GM19452 (cell line): ENCODE measurements around the gene ITGB1.
A peak's percentile ranks its signal among the peaks of the same experiment; 100 is the strongest.
"Not testable (repeated sequence)": the region's sequence is repeated elsewhere in the genome, so short reads cannot be mapped to it uniquely, and the experiment has no call there.

Experiments
- ATAC-seq: cut with Tn5 transposase; IDR thresholded peaks from one replicate; pipeline ENCODE4 v1.9.1; 2021; ENCODE audit not compliant: unreplicated experiment

ITGB1 gene

DNA sequence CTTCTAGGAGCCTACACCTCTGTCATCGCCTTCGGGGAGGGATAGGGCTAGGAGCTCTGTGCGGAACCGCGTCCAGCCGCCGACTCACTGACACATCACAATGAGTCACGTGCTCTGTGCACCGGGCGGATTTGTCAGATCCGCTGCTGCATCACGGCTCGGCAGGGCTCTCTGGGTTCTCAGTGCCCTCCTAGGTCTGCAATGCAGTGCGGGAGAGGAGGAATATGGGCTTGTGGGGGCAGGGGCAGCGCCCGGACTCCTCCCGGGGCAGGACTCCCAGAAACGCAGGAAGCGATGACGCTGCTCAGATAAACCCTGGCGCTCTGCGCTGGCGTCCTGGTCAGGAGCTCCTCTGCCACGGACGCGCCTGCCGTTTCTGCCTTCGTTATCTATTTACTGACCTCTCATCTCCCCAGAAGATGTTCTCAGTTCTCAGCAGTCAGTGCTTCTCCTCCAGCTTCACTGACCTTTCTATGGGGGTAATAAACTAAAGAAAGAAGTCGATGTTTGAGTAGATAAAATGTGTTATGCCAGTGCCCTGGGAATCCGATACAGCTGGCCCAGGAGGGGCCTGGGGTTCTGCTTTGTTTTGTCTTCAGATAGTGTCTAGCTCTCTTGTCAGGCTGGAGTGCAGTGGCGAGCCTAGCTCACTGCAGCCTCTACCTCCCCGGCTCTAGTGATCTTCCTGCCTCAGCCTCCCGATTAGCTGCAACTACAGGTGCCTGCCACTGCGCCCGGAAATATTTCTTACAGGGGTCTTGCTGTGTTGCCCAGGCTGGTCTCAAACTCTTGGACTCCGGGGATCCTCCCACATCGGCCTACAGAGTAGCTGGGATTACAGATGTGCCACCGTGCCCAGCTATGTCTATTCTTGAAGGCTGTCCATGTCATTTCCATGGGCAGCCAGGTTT is 22.8 kb upstream of the ITGB1 start:
- peak; percentile 98 for ATAC-seq

DNA sequence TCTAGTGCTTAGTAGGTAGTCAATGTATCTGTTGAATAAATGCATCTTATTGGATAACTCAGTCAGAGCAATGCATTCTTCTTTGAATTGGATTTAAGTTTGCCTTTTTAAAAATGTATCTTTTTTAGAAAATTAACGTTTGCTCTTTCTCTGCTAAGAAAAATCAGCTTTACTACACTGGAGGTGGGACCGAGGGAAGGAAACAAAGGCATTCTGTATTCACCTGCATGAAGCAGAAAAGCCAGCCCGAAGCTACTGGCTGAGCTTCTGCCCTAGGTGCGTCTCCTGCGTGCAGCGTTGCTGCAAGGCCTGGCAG is 22.2 kb upstream of the ITGB1 start:
- ATAC-seq: no peak

DNA sequence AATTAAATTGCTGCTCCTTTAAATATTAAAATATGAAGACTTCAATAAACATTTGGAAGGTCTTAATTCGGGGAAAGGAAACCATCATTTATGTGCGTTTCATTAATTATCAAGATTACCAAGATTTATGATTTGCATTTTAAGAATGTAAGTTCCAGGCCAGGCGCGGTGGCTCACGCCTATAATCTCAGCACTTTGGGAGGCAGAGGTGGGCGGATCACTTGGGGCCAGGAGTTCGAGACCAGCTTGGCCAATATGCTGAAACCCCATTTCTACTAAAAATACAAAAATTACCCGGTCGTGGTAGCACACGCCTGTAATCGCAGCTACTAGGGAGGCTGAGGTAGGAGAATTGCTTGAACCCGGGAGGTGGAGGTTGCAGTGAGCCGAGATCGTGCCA is 21.7 kb upstream of the ITGB1 start:
- ATAC-seq: not testable (repeated sequence)

DNA sequence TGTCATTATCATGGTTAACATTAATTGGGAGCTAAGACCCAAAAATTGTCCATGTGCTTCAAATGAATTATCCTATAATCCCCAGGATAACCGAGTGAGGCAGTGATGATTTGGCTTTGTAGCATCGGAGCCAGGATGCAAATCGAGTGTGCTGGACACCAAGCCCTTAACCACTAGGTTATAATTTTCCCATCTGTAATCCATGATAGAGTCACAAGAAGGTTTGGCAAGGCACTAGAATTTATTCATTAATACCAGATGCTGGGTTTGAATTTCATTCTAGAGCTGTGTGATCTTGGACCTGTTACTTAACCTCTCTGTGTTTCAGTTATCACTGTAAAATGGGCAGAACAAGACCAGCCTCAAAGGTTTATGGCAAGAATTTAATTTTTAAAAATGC is 21.0 kb upstream of the ITGB1 start:
- ATAC-seq: no peak

DNA sequence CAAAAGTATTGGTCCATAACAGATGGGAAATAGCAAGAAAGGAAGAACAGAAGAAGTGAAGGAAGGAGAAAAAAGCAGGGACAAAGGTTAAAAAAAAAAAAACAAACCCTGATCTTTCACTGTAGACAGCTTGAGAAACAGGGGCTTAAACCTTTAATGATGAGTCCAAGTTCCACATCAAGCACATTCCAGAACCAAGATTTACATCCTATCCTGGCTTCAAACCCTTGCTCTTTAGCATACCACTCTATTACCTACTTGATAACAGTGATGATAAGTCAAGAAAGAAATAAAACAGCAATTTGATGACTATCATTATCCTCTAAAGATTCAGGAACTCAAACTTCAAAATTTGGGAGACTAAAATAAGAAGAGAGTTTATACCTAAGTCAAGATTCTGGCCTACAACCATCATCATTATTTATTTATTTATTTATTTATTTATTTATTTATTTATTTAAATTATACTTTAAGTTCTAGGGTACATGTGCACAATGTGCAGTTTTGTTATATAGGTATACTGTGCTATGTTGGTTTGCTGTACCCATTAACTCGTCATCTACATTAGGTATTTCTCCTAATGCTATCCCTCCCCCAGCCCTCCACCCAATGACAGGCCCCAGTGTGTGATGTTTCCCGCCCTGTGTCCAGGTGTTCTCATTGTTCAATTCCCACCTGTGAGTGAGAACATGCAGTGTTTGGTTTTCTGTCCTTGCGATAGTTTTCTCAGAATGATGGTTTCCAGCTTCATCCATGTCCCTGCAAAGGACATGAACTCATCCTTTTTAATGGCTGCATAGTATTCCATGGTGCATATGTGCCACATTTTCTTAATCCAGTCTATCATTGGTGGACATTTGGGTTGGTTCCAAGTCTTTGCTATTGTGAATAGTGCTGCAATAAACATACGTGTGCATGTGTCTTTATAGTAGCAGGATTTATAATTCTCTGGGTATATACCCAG is 20.1 kb upstream of the ITGB1 start:
- ATAC-seq: not testable (repeated sequence)

DNA sequence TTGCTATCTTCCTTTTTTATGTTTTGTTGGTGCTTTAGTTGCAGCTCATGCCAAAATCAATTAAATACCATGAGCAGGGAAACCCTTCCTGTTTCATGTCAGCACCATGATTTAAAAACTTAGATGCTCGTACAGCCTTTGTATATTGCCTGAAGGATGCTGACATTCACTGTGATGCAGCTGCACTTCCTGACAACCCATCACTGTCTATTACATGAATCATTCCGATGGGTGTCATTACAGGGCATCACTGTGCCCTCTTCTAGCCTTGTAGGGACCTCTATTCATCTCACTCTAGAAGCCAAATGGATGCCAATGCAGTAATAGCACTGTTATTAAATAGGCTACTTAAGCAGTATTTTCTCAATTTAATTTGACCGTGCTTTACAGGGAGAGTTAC is 18.3 kb upstream of the ITGB1 start:
- no peak for ATAC-seq

DNA sequence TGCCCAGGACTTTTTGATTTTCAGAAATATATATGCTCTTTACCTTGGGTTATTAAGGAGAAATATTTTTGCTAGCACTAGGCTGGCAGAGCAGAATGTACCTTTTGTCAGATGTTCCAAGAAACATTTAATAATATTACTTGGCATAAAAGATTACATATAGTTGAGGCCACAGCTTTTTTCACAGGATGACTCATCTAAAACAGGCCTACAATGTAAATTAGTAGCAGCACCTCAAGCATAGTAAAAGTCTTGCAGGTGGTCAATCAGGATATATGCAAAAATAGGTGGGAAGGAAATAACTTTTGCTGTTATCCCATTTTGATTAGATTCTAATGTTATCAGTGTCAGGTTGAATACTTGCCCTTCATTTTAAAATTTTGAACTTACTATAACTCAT is 14.9 kb upstream of the ITGB1 start:
- ATAC-seq: no peak

DNA sequence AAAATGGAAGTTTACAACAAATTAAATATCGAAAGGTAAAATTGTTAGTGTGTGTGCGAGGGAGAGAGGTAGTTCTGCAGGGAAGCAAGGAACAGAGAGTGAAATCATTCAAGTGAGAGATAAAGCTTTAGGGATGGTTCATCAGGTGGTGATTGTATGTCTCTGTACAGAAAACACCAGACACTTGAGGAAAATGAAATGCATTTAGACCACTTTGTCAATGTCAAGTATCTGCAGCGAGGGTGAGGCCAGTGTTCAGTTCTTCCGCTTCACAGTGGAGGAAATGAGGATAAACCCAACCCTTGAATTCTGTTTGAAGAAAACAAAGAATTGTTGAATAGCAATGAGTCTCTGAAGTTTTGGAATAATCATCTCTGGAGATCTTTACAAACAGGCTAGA is 14.4 kb upstream of the ITGB1 start:
- ATAC-seq: no peak

DNA sequence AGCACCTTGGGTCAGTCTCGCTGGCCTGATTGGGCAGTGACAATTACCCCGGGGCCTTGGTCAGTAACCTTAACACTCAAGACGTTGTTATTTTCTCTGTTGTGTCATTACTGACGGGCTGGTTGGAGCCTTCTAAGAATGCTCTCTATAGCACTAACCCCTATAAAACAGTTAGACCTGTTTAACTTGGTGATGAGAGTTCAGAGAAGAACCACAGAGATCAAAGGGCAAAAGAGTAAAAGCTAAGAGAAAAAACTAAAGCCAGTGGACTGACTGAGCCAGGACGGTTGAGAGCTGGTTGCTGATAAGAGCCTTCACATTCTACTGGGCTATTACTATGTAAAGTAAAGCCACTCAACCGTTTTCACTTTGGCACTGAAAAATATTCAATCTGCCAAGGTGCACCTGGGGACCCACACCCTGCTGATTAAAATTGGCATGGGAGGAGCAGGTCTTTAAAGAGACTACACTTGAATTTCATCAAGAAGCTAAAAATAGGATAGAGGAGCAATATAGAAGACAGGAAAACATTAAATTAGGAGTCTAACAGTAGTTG is 13.6 kb upstream of the ITGB1 start:
- ATAC-seq: no peak

DNA sequence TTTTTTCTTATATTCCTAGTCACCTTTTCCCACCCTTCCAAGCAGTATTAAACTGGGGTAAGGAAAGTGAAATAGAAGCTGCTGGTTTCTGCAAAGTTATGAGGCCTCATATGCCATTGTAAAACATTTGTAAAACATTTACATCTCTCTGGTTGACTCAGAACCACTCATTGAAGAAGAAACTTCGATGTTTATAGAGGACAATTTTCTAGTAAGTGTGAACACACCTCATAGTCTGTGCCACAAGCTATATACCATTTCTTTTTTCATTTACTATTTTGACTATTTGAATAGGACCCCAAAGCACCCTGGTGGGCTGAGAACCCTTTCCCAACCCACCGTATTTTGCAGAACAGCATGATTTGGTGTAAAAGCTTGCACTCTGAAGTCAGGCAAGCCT is 12.9 kb upstream of the ITGB1 start:
- no peak for ATAC-seq

DNA sequence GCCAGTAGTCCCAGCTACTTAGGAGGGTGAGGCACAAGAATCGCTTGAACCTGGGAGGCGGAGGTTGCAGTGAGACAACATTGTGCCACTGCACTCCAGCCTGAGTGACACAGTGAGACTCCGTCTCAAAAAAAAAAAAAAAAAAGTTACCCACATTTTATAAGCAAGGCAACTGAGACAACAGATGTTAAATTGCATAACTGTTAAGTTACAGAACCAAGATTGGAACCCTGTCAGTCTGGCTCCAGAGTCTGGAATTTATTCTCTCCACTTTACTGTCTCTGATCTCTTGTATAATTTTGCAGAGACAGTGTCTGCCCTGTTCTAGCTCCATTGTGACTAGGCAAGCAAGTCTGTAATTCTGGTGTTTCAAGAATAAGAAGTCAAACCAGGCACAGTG is 6.2 kb upstream of the ITGB1 start:
- ATAC-seq: no peak

DNA sequence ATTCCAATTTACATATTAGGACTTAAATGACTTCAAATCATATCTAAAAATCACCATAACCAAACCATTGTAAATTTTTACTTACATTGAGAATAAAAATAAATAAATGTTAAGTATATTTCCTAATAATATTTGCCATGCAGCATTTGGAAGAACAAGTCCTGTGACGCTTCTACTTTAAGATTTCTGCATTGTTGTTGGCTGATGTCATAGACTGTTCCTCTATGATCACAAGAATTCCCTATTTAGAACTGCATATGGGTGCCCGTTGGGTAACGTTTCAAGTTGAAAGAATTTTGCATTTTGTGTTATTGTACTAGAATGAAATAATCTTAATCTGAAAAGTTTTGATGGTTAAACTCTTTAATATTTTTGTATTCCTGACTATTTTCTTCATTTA is 5.1 kb upstream of the ITGB1 start:
- no peak for ATAC-seq

DNA sequence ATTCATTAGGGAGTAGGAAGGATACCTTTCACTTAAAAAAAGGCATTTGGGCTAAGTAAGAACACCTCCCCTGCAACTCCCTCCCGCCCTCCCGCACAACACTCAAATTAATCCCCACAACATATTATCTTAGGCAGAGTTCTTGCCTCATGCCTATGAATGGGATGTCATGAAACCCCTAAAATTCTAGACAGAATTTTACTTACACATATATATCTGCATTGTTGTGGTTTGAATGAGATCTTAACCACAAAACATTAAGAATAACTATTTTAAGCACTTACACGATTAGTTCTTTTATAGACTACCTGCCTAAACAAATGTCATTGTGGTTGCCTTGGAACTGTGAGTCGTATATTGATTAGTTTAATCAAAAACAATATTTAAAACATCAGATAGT is 4.5 kb upstream of the ITGB1 start:
- ATAC-seq: no peak

DNA sequence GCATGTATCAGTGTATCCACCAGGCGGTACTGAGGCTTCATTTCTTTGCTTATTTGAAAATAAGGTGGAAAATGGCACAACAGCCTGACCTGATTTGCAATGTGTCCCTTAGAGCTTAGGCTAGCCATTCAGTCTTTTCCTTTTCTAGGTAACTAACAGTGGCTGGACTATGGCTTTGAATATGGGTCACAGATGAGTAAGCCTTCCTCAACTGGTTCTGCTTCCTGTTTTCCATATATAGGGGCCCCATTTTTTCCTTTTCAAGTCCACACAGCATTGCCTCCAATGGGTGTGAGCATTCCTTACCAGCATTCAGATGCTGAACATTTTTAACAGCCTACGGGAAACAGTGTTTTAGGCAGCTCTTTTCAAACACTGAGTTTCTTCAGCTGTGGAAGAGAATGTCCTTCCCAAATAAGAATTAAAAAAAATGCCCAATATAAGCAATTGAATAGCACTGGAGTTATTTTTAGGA is 3.9 kb upstream of the ITGB1 start:
- ATAC-seq: no peak

DNA sequence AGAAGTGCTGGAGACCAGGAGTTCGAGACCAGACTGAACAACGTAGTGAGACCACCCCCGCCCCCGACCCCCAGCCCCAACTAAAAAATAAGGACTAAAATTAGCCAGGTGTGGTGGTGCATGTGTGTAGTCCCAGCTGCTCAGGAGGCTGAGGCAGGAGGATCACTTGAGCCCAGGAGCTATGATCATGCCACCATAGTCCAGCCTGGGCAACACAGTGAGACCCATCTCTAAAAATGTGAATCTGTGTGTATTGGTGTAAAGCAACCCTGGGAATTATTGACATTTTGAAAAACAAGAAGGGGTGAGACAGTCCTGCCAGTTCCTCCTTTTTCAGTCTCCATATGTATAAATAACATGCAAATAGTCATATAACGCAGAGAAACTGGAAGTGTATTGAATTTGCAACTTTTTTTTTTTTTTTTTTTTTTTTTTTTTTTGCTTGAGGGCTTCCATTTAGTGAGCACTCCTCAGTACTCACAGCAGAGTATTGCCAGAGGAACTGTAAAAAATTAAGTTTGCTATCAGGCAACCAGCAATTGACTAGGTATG is 3.4 kb upstream of the ITGB1 start:
- no peak for ATAC-seq

DNA sequence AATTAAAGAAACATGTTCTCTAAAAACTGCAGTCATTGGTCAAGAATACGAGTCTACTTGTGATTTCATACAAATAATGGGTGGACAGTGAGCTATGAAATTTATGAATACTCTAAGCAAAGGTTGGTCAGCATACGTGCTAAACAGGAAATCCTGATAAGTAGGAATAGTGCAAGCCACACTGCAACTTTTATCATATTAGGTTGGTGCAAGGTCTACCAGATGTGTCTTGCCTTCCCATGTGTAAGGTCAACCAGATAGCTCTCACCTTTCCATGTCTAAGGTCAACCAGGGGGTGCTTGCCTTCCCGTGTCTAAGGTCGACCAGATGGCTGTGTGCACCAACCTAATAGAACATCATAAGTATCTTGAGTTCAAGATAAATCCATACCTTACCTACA is 2.0 kb upstream of the ITGB1 start:
- ATAC-seq: no peak

DNA sequence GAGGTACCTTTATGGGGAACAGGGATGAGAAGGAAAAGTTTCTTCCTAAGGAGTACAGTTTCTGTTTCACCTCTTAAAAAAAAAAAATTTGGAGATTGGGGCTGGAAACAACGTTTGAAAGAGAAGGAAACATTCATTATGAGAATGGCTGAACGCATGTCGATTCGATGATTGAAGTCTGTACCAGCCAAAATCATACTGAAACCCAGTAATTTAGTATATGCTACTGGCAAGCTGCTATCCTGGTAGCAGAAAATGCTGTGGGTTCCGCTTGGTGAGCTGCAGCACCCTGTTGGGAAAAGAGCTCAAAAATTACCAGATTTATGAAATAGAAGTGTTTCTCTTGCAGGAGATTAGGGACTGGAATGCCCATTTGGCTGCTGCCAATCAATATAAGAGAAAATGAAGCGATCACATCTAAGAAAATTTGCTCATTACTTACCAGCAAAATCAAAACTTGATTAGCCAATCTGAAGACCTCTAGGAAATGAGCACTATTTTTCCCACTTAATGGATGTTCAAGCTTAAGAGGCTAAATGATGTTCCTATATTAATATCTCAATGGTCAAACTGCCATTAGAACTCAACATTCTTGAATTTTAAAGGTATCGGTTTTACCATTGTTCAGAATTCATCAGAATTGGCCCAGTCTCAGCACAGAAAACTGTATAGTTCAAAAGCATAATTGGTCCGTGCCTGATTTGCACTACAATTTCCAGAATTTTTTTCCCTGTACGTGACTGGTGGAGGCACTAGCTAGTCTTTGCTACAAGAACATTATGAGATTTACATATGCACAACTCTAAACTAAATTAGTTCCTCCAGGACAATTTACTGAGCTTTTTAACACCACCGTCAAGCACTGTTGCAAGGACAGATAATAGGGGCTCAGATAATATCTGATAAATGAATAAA is 1.2 kb upstream of the ITGB1 start:
- peak; percentile 33 for ATAC-seq

DNA sequence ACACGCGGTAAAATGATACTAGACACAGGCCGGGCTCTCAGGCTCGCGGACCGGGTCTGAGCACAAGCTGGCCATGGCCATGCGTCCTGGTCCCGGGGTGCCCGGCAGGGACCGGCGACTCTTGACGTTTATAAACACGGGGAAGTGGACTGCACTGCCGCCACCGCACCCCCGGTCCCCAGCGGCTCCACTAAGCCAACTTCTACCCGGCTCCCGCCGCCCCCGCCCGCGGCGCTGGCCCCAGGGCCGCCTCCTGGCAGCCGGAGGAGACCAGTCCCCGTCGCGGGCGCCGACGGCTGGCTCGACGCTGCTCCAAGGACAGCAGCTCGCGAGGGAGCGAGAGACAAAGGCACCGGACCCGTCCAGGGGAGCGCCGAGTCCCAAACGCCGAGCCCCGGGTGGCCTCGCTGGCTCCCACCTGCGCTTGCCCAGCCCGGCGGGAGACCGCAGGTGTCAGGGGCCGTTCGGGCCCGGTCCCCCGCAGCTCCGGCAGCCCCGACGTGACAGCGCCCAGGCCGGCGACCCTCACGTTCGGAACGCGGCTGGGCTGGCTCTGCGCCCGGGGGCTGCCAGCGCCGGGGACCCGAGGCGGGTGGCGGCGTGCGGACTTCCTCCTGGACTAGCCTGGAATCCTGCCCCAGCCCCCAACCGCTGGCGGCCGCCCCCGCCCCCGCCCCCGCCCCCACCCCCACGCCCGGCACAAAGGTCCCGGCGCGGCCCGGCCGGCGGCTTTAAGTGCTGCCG is 517 bp downstream of the ITGB1 start:
- ATAC-seq: peak; percentile 25

DNA sequence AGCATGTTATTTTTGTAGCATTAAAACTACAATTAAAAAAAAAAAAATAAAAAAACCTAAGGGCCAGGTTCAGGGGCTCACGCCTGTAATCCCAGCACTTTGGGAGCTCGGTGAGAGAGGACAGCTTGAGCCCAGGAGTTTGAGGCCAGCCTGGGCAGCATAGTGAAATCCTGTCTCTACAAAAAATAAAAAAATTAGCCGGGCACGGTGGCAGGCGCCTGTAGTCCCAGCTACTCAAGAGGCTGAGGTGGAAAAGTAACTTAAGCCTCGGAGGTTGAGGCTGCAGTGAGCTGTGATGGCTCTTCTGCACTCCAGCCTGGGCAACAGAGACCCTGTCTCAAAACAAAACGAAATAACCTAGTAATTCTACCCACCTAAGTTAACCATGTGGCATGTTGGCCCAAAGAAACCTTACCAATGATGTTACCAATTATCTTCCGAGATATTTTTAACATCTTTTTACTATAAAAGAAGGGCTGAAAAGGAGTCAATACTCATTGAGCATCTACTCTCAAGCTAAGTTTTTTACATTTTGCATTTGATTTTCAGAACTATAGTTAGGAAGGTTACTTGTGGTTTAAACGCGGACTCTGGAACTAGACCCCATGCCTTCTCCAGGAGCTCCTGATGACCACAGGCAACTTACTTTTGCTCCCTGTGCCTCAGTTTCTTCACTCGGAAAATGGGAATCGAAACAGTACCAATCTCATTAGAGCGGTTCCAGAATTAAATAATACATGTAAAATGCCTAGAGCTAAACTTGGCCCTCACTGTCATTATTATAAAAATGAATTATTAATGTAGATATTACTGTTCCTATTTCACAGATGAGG is 1.4 kb downstream of the ITGB1 start:
- no peak for ATAC-seq
